Kidney epithelial cell (primary cell): ENCODE data around the gene KMT2C. TPM values are rescaled to one million over a fixed set of nuclear protein-coding genes. Genes with fewer than 3 reads are reported as not detected.
"Not testable (repeated sequence)": the region's sequence is repeated elsewhere in the genome, so short reads cannot be mapped to it uniquely, and the experiment has no call there.

Experiments
- DNase-seq: peaks from one replicate; pipeline ENCODE4 v3.0.0-alpha.2; 2010; ENCODE audit warnings: low read depth
- H3K27me3 ChIP-seq: 2 replicates; pipeline ENCODE4 v1.6.0; 2011; ENCODE audit warnings: low read length; ENCODE audit not compliant: control insufficient read depth, insufficient read depth
- H3K36me3 ChIP-seq: 2 replicates; pipeline ENCODE4 v1.5.1; 2011; ENCODE audit warnings: low read length; ENCODE audit not compliant: control insufficient read depth, insufficient read depth
- H3K4me3 ChIP-seq: 2 replicates; pipeline ENCODE4 v1.5.1; 2011; ENCODE audit warnings: low read depth, mild to moderate bottlenecking, control low read depth, low read length
- total RNA-seq: library from RNA; depleted of rRNA; stranded (reverse); fragments of >200 nt; gene quantifications from 2 replicates; pipeline ENCODE4 v1.2.3, GENCODE V29; 2015
- TF ChIP-seq, protein P1 (sequence below): IDR thresholded peaks from 2 replicates; pipeline ENCODE4 v1.5.1; 2011; ENCODE audit warnings: mild to moderate bottlenecking, moderate library complexity, low read length, control low read depth, inconsistent platforms; ENCODE audit not compliant: insufficient read depth, poor library complexity, severe bottlenecking

The KMT2C gene
- total RNA-seq, 1 donor from 2014 or later: 29.0 TPM

DNA sequence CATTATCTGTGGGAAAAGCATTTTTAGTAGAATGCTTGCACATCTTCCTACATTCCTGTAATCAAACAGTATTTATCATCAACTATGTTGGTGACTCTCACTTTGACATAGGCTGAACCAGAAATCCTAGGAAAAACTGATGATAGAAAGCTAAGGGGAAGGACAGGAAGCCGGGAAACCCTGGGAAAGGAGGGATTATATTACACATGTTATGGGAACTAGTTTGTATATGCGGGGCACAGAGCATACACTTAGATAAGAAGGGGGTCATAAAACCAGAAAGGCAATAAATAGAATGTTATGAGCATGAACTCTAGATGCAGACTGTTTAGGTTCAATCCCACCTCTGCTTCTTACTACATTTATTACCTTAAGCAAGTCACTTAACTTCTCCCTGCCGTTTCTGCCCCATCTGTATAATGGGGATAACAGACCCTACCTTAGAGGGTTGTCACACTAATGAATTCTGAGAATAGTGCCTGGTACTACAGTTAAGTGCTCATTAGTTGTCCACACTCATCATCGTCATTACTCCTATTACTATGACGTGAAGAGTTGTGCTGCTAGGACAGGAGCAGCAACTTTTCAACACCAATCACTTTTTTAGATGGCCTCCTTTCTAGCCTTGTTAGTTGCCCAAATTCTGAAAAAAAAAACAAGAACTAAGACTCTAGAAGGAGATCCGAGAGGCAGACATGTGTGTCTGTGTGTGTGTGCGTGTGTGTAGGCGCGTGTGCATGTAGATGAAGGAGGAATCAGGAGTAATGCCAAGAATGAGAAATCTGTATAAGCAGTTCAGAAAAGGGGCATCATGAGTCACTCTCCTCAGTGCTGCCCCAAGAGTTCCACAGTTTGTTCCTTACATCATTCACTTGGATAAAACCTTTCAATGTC, 52.2 kb downstream of the KMT2C start:
- TF ChIP-seq, protein P1, sequence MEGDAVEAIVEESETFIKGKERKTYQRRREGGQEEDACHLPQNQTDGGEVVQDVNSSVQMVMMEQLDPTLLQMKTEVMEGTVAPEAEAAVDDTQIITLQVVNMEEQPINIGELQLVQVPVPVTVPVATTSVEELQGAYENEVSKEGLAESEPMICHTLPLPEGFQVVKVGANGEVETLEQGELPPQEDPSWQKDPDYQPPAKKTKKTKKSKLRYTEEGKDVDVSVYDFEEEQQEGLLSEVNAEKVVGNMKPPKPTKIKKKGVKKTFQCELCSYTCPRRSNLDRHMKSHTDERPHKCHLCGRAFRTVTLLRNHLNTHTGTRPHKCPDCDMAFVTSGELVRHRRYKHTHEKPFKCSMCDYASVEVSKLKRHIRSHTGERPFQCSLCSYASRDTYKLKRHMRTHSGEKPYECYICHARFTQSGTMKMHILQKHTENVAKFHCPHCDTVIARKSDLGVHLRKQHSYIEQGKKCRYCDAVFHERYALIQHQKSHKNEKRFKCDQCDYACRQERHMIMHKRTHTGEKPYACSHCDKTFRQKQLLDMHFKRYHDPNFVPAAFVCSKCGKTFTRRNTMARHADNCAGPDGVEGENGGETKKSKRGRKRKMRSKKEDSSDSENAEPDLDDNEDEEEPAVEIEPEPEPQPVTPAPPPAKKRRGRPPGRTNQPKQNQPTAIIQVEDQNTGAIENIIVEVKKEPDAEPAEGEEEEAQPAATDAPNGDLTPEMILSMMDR: no peak
- no peaks in the 10 kb centered on the region for H3K36me3 ChIP-seq
- DNase-seq: no peak

DNA sequence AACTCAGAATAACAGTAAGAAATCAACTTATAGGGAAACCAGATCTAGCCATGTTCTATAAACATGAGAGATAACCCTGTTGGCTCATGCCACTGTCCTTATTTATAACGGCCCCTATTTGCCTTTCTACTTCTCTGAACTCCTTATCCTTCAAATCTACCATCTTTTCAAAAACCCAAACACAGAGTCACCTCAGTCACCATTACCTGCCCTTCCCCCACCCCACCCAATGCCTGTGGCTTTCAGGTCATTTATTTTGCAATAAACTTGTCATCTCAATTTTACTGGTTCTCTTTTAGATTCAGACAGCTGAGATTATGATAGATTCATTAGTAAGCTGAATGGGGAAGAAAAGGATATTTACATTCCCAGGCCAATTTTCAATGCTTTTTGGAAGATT, 53.6 kb downstream of the KMT2C start:
- no peaks in the 10 kb centered on the region for H3K36me3 ChIP-seq
- DNase-seq: no peak
- H3K27me3 ChIP-seq: no peaks in the 10 kb centered on the region
- TF ChIP-seq, protein P1: no peak
- H3K4me3 ChIP-seq: no peak overlapping the region

More for the DNA sequence above, 52.2 kb downstream of the KMT2C start:
- no peaks in the 10 kb centered on the region for H3K27me3 ChIP-seq
- no peak overlapping the region for H3K4me3 ChIP-seq

DNA sequence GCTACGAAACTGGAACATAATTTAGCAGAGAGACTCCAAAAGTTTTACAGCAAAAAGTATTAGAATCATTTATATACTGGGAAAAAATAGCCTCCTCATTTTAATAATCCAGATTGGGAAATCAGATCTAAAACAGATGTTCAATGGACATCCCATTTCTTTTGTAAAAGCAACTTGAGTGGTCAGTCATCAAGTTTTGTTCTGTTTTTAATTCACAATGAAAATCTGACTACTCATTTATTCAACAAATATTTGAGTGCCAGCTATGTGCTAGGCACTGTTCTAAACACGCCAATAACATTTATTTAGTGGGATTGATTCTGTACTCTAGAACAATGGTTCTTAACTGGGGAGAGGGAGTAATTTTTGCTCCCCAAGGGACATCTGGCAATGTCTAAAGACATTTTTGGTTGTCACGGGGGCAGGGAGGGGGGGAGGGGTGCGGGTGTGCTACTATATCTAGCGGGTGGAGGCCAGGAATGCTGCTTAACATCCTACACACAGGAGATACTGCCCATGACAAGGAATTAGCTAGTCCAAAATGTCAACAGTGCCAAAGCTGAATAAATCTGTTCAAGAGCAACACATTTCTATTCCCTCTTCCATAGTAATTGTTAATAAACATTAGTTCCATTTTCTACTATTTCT, 54.7 kb downstream of the KMT2C start:
- H3K36me3 ChIP-seq, H3K27me3 ChIP-seq, DNase-seq, H3K4me3 ChIP-seq: not testable (repeated sequence)

DNA sequence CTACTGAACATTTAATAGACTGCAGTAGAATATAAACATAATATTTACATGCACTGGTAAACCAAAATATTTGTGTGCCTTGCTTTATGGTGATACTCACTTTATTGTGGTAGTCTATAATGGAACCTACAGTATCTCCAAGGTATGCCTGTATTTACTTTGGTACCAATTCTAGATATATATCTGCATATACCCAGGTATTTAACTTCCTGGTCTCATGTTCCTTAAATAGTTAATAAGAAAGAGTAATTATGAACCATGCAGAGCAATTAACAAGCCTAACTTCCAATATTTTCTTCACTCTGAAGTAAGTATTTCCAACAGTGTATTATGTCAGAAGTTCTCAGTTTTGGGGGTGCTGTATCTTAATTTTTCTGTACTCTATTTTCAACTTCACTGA, 57.3 kb downstream of the KMT2C start:
- H3K27me3 ChIP-seq, H3K4me3 ChIP-seq, DNase-seq, H3K36me3 ChIP-seq: not testable (repeated sequence)

DNA sequence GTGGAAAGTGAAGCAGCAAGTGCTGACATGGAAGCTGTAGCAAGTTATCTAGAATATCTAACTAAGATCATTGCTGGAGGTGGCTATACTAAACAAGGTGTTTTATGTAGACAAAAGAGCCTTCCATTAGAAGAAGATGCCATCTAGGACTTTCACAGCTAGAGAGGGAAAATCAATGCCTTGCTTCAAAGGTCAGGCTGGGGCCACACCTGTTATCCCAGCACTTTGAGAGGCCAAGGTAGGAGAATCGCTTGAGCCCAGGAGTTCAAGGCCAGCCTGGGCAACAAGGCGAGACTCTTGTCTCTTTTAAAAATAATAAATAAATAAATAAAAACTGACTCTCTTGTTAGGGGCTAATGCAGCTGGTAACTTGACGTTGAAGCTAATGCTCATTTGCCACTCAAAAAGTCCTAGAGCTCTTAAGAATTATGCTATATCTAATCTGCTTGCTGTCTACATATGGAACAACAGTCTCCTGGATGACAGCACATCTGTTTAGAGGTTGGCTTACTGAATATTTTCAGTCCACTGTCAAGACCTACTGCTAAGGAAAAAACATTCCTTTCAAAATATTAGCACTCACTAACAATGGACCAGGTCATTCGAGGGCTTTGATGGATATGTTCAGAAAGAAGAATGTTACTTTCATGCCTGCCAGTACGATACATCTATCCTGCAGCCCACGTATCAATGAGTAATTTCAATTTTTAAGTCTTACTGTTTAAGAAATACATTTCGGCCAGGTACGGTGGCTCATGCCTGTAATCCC, 58.9 kb downstream of the KMT2C start:
- not testable (repeated sequence) for H3K27me3 ChIP-seq, DNase-seq, H3K36me3 ChIP-seq, H3K4me3 ChIP-seq

DNA sequence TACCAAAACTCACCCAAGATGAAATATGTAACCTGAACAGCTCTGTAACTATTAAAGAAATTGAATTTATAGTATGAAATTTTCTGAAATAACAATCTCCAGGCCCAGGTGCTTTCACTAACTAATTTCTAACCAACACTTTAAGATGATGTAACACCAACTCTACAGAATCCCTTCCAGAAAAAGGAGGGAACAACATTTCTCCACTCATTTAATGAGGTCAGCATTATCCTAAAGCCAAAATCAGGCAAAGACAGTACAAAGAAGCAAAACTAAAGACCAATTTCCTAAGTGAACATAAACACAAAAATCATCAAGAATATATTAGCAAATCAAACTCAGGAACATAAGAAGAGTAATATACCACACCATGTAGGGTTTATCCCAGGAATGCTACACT, 65.5 kb downstream of the KMT2C start:
- TF ChIP-seq, protein P1: no peak
- no peak for DNase-seq
- Histone ChIP-seq H3K4me3 (no peak overlapping the region), H3K27me3 (no peaks in the 10 kb centered on the region), H3K36me3 (no peaks in the 10 kb centered on the region)

DNA sequence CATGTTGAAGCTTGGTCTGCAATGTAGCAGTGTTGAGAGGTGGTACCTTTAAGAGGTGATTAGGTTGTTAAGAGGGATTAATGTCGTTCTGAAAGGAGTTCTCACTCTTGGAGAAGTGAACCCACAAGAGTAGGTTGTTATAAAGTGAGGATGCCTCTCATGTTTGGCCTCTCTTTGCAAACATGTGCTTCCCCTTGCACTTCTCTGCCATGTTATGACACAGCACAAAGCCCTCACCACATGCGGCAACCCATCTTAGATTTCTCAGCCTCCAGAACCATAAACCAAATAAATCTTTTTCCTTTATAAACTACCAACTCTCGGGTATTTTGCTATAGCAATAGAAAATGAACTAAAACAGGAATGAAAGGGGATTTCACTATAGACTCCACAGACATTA, 66.3 kb downstream of the KMT2C start:
- no peak overlapping the region for H3K4me3 ChIP-seq
- TF ChIP-seq, protein P1: no peak
- DNase-seq: no peak
- no peaks in the 10 kb centered on the region for H3K27me3 ChIP-seq
- no peaks in the 10 kb centered on the region for H3K36me3 ChIP-seq
